H9 (cell line): Measurements from ENCODE around the gene PC. TPM values are rescaled to one million over a fixed set of nuclear protein-coding genes. Genes with fewer than 3 reads are reported as not detected.
A peak's percentile ranks its signal among the peaks of the same experiment; 100 is the strongest.

ENCODE experiments used
- DNase-seq: peaks from one replicate; pipeline ENCODE4 v3.0.0-alpha.2; 2017
- H2AFZ ChIP-seq: one replicate; pipeline ENCODE4 v1.6.1; 2013; ENCODE audit warnings: mild to moderate bottlenecking, low read length, control low read depth, moderate library complexity
- H2AK5ac ChIP-seq: 2 replicates; pipeline ENCODE4 v1.6.1; 2013; ENCODE audit warnings: low read length, control low read depth, mixed read lengths; ENCODE audit not compliant: insufficient read length
- H2BK120ac ChIP-seq: one replicate; pipeline ENCODE4 v1.6.1; 2013; ENCODE audit warnings: low read depth, mild to moderate bottlenecking, low read length, control low read depth, inconsistent platforms; ENCODE audit not compliant: poor library complexity, severe bottlenecking
- H2BK12ac ChIP-seq: 2 replicates; pipeline ENCODE4 v1.6.1; 2013; ENCODE audit warnings: low read length, control low read depth, mixed read lengths, low read depth; ENCODE audit not compliant: insufficient read length
- H2BK15ac ChIP-seq: 2 replicates; pipeline ENCODE4 v1.6.1; 2013; ENCODE audit warnings: low read depth, low read length, control low read depth
- H2BK20ac ChIP-seq: one replicate; pipeline ENCODE4 v1.6.1; 2013; ENCODE audit warnings: low read depth, mild to moderate bottlenecking, low read length, control low read depth, inconsistent platforms; ENCODE audit not compliant: poor library complexity, severe bottlenecking
- H2BK5ac ChIP-seq: 2 replicates; pipeline ENCODE4 v1.6.1; 2013; ENCODE audit warnings: low read length, control low read depth, mixed read lengths; ENCODE audit not compliant: insufficient read length
- H3K14ac ChIP-seq: 2 replicates; pipeline ENCODE4 v1.6.1; 2013; ENCODE audit warnings: low read length, control low read depth; ENCODE audit not compliant: insufficient read depth
- H3K18ac ChIP-seq: 2 replicates; pipeline ENCODE4 v1.6.1; 2013; ENCODE audit warnings: low read depth, mild to moderate bottlenecking, mixed read lengths, low read length, control low read depth; ENCODE audit not compliant: insufficient read length
- H3K23ac ChIP-seq: 2 replicates; pipeline ENCODE4 v1.6.1; 2013; ENCODE audit warnings: low read length, control low read depth, mixed read lengths, low read depth; ENCODE audit not compliant: insufficient read length
- H3K23me2 ChIP-seq: 2 replicates; pipeline ENCODE4 v1.6.1; 2013; ENCODE audit warnings: low read depth, mild to moderate bottlenecking, mixed read lengths, low read length, control low read depth; ENCODE audit not compliant: insufficient read length, poor library complexity, severe bottlenecking
- H3K27ac ChIP-seq: 2 replicates; pipeline ENCODE4 v1.5.1; 2013; ENCODE audit warnings: low read length, control low read depth, mixed read lengths, low read depth; ENCODE audit not compliant: insufficient read length
- H3K27me3 ChIP-seq: 2 replicates; pipeline ENCODE4 v1.6.1; 2013; ENCODE audit warnings: low read length, control low read depth, inconsistent platforms; ENCODE audit not compliant: insufficient read depth
- H3K4ac ChIP-seq: 2 replicates; pipeline ENCODE4 v1.6.1; 2013; ENCODE audit warnings: low read depth, mild to moderate bottlenecking, control low read depth, inconsistent platforms, low read length, moderate library complexity
- H3K4me1 ChIP-seq: 2 replicates; pipeline ENCODE4 v1.6.1; 2013; ENCODE audit warnings: low read length, control low read depth, inconsistent platforms; ENCODE audit not compliant: insufficient read depth
- H3K4me2 ChIP-seq: 2 replicates; pipeline ENCODE4 v1.6.1; 2013; ENCODE audit warnings: low read length, control low read depth, mixed read lengths; ENCODE audit not compliant: insufficient read length, insufficient read depth
- H3K56ac ChIP-seq: 2 replicates; pipeline ENCODE4 v1.6.1; 2013; ENCODE audit warnings: low read depth, mild to moderate bottlenecking, mixed read lengths, low read length, control low read depth; ENCODE audit not compliant: insufficient read length
- H3K79me1 ChIP-seq: 2 replicates; pipeline ENCODE4 v1.6.1; 2013; ENCODE audit warnings: low read depth, mild to moderate bottlenecking, moderate library complexity, low read length, control low read depth, inconsistent platforms; ENCODE audit not compliant: insufficient read depth, poor library complexity, severe bottlenecking
- H3K79me2 ChIP-seq: 2 replicates; pipeline ENCODE4 v1.6.1; 2013; ENCODE audit warnings: low read length, control low read depth, inconsistent platforms; ENCODE audit not compliant: insufficient read depth
- H3K9ac ChIP-seq: 2 replicates; pipeline ENCODE4 v1.6.1; 2013; ENCODE audit warnings: low read length, control low read depth, mixed read lengths; ENCODE audit not compliant: insufficient read length; ENCODE audit errors: extremely low read depth
- H3K9me3 ChIP-seq: one replicate; pipeline ENCODE4 v1.6.1; 2013; ENCODE audit warnings: low read depth, low read length, inconsistent platforms; ENCODE audit not compliant: control insufficient read depth
- H3T11ph ChIP-seq: one replicate; pipeline ENCODE4 v1.6.1; 2013; ENCODE audit warnings: mild to moderate bottlenecking, low read length, control low read depth, inconsistent platforms
- H4K20me1 ChIP-seq: one replicate; pipeline ENCODE4 v1.6.1; 2013; ENCODE audit not compliant: control insufficient read depth, insufficient read length, insufficient read depth
- H4K5ac ChIP-seq: 2 replicates; pipeline ENCODE4 v1.6.1; 2013; ENCODE audit warnings: low read depth, mild to moderate bottlenecking, mixed read lengths, low read length, control low read depth; ENCODE audit not compliant: insufficient read length
- H4K8ac ChIP-seq: replicated peaks from 2 replicates; pipeline ENCODE4 v1.6.1; 2013; ENCODE audit warnings: low read length, control low read depth, mixed read lengths, low read depth; ENCODE audit not compliant: insufficient read length
- H4K91ac ChIP-seq: 2 replicates; pipeline ENCODE4 v1.6.1; 2013; ENCODE audit warnings: low read depth, mild to moderate bottlenecking, moderate library complexity, mixed read lengths, low read length, control low read depth; ENCODE audit not compliant: insufficient read length
- H3K27ac Mint-ChIP-seq, 3 experiments: 2 replicates in 2 of 3; 3 replicates in 1 of 3; pipeline ENCODE4 v1.8.0; 2020 to 2021; ENCODE audit warnings: mixed read lengths in 3 of 3, mild to moderate bottlenecking in 1 of 3, moderate library complexity in 1 of 3
- H3K27me3 Mint-ChIP-seq: 2 replicates; pipeline ENCODE4 v1.8.0; 2021; ENCODE audit warnings: low read depth, mild to moderate bottlenecking, moderate library complexity, mixed read lengths
- H3K36me3 Mint-ChIP-seq, 3 experiments: 2 replicates in 2 of 3; 3 replicates in 1 of 3; pipeline ENCODE4 v1.8.0; 2020 to 2021; ENCODE audit warnings: low read depth in 3 of 3, mixed read lengths in 3 of 3; ENCODE audit not compliant: insufficient read depth in 1 of 3
- H3K4me1 Mint-ChIP-seq, 2 experiments: 2 replicates each; pipeline ENCODE4 v1.8.0; 2020; ENCODE audit warnings: mixed read lengths in 2 of 2
- H3K4me3 Mint-ChIP-seq, 2 experiments: 2 replicates in 1 of 2; 3 replicates in 1 of 2; pipeline ENCODE4 v1.8.0; 2020 to 2021; ENCODE audit warnings: mild to moderate bottlenecking in 2 of 2, mixed read lengths in 2 of 2, moderate library complexity in 1 of 2
- H3K9me3 Mint-ChIP-seq, 2 experiments: 2 replicates in 1 of 2; 3 replicates in 1 of 2; pipeline ENCODE4 v1.8.0; 2020; ENCODE audit warnings: mild to moderate bottlenecking in 2 of 2, mixed read lengths in 2 of 2, moderate library complexity in 1 of 2
- WGBS: extraction: QIAGEN DNeasy Blood & Tissue Kit; methylation state at CpG from one replicate; pipeline ENCODE4 v1.1.7; 2013; ENCODE audit warnings: missing lambda C conversion rate, low lambda C conversion rate, mixed read lengths; ENCODE audit not compliant: insufficient read length; ENCODE audit errors: extremely low coverage; 5-methylcytosine and 5-hydroxymethylcytosine counted together
- total RNA-seq: library from RNA; stranded (reverse); gene quantifications from 2 replicates; pipeline ENCODE4 v1.2.1, GENCODE V29; 2021
- TF ChIP-seq, protein P1 (sequence below): fragments of 200-600 bp; sonication (generic); conservative IDR thresholded peaks from 3 replicates; pipeline ENCODE4 v1.8.0; 2021; ENCODE audit warnings: antibody characterized with exemption, mild to moderate bottlenecking

Gene PC
- total RNA-seq, 1 experiment from 2014 or later, result 32.6 TPM

DNA sequence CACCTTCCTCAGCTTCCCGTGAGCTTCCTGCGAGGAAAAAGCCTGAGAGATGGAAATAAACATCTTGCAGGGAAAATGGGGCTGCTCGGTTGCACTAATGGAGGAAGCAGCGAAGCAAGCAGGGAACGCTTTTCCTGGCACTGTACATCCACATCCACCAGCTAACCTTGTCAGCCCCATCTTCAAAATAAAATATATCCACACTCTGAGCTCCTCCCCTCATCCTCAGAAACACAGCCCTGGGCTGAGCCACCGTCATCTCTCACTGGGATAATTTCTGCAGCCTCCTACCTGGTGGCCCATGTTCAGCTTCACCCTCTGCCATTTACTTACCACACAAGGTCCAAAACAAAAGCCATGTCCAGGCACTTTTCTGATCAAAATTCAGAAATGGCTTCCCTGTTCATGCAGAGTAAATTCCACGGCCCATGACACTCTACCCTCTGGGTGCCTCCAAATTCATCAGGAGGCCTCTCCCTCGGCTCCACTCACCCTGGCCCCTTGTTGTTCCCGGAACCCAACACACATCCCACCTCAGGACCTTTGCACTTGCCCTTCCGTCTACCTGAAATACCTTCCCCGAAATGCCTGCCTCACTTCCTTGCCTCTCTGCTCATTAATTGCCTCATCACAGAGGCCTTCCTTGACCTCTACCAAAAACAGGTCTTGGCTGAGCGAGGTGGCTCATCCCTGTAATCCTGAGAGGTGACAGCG, 29.9 kb upstream of the PC start:
- Histone ChIP-seq H3K56ac (no peak overlapping the region), H3K9me3 (no peaks in the 10 kb centered on the region), H3K9ac (no peak overlapping the region), H3K4me1 (peaks cover 9% of the 10 kb centered on the region; the same call in 1 of the 2 replicates), H3K23me2 (peaks cover 2% of the 10 kb centered on the region), H3K18ac (no peak overlapping the region), H3K27me3 (no peaks in the 10 kb centered on the region), H2AFZ (no peak overlapping the region), H3K79me2 (no peaks in the 10 kb centered on the region), H3K79me1 (no peaks in the 10 kb centered on the region), H3T11ph (no peak overlapping the region), H2BK20ac (no peak overlapping the region), H2BK12ac (no peak overlapping the region), H3K4me2 (no peak overlapping the region), H4K91ac (no peak overlapping the region), H2BK15ac (no peak overlapping the region), H3K23ac (no peak overlapping the region), H2AK5ac (no peak overlapping the region), H4K8ac (no peak overlapping the region), H4K5ac (no peak overlapping the region), H2BK120ac (no peak overlapping the region), H3K4ac (no peak overlapping the region; the same call in 1 of the 2 replicates), H3K27ac (no peak overlapping the region), H4K20me1 (no peaks in the 10 kb centered on the region), H3K14ac (no peak overlapping the region; the same call in none of the 2 replicates), H2BK5ac (no peak overlapping the region)
- DNase-seq, result no peak
- Mint-ChIP-seq H3K4me3 (no peak overlapping the region; a peak in 2 of 5 replicates), H3K9me3 (no peaks in the 10 kb centered on the region; a peak in 3 of 5 replicates), H3K4me1 (peaks cover 17 to 22% of the 10 kb centered on the region in 2 experiments), H3K27ac (peak overlapping the region; percentile 21 to 80 (median 74); a peak in 2 of 7 replicates), H3K36me3 (peaks cover 0 to 8% (median 0%) of the 10 kb centered on the region in 3 experiments; a peak in 2 of 7 replicates), H3K27me3 (peaks cover 5% of the 10 kb centered on the region; the same call in 1 of the 2 replicates)
- TF ChIP-seq, protein P1, sequence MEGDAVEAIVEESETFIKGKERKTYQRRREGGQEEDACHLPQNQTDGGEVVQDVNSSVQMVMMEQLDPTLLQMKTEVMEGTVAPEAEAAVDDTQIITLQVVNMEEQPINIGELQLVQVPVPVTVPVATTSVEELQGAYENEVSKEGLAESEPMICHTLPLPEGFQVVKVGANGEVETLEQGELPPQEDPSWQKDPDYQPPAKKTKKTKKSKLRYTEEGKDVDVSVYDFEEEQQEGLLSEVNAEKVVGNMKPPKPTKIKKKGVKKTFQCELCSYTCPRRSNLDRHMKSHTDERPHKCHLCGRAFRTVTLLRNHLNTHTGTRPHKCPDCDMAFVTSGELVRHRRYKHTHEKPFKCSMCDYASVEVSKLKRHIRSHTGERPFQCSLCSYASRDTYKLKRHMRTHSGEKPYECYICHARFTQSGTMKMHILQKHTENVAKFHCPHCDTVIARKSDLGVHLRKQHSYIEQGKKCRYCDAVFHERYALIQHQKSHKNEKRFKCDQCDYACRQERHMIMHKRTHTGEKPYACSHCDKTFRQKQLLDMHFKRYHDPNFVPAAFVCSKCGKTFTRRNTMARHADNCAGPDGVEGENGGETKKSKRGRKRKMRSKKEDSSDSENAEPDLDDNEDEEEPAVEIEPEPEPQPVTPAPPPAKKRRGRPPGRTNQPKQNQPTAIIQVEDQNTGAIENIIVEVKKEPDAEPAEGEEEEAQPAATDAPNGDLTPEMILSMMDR, result no peak
- no CpG with 5 or more reads among the region's 13 CpGs for WGBS
